Measurements from ENCODE around the gene NUP210L. TPM values are rescaled to one million over a fixed set of nuclear protein-coding genes. Genes with fewer than 3 reads are reported as not detected.

NUP210L gene
- total and polyA plus RNA-seq, 2 of the 13 experiments (the other 11 are each of a cell fraction or from before 2014, with no cell fraction given): not detected

- ChIA-PET CTCF (ENCODE audit: low intra/inter-chr PET ratio, low total read pairs) (no interaction called here), POLR2A (interaction anchor here (0.8 to 2.3 kb wide), 3 partner anchors 28 to 194 kb away, joined by 3 to 12 read pairs (median 4); partner anchors contain the start of gene UBAP2L)
- intact Hi-C loops (cut with micrococcal nuclease; ENCODE audit: unreplicated experiment) (loop anchor here (10.0 kb wide), 1 partner anchor 143 kb away; no protein-coding TSS in a partner anchor), in situ Hi-C loops (cut with HindIII; ENCODE audit: extremely low pct_ligation_motif_present, low pct_unique_long_range_greater_than_20kb) (no loop called here)
- Histone ChIP-seq H3K27ac (ENCODE audit: extremely low read length, insufficient read depth, low read length) (no peak within 1 kb of the TSS), H3K36me3 (replicated peaks in 1 of 2; ENCODE audit: control insufficient read depth in 1 of 2, insufficient read depth in 2 of 2, low read length in 2 of 2) (no peaks in the 10 kb centered on the region), H4K20me1 (ENCODE audit: insufficient read depth, low read length) (no peaks in the 10 kb centered on the region), H3K27me3 (ENCODE audit: control insufficient read depth in 1 of 2, insufficient read depth in 2 of 2, low read length in 2 of 2) (peaks cover 0 to 12% of the 10 kb centered on the region in 2 experiments; a peak in 3 of 5 replicates), H3K9me3 (ENCODE audit: low read length) (no peaks in the 10 kb centered on the region), H3K4me1 (ENCODE audit: insufficient read depth, low read length) (peaks cover 56% of the 10 kb centered on the region), H3K9ac (ENCODE audit: insufficient read depth, low read depth, low read length) (no peak within 1 kb of the TSS), H3K4me3 (replicated peaks in 1 of 3; ENCODE audit: insufficient read depth in 1 of 3, low read depth in 2 of 3, low read length in 3 of 3) (no peak within 1 kb of the TSS), H3K79me2 (ENCODE audit: insufficient read depth, low read length) (no peaks in the 10 kb centered on the region), H2AFZ (ENCODE audit: low read length) (no peak within 1 kb of the TSS), H3K4me2 (ENCODE audit: low read depth, low read length) (no peak within 1 kb of the TSS)
- no TSS peak for BruUV-seq (replicated peaks)
- TF ChIP-seq MAZ (IDR thresholded peaks at IDR 0.05; ENCODE audit: borderline replicate concordance, low read depth, low read length): no peak
- TF ChIP-seq MAZ (CRISPR knock-in tag; IDR thresholded peaks at IDR 0.05; ENCODE audit: low read depth): no peak
- TF ChIP-seq ZNF781 (CRISPR knock-in tag; IDR thresholded peaks at IDR 0.05; ENCODE audit: borderline replicate concordance, not compliant biosample characterization): no peak
- TF ChIP-seq SOX13 (IDR thresholded peaks at IDR 0.05): no peak
- TF ChIP-seq SOX13 (CRISPR knock-in tag; conservative IDR thresholded peaks at IDR 0.05 in 1 of 2, IDR thresholded peaks at IDR 0.05 in 1 of 2): peak in 1 of 2 experiments; percentile 63; a peak in 2 of 4 replicates
- no peak for TF ChIP-seq ZC3H4 (CRISPR knock-in tag; IDR thresholded peaks at IDR 0.05; ENCODE audit: borderline replicate concordance)
- no peak for TF ChIP-seq FOSL1 (CRISPR knock-in tag; IDR thresholded peaks at IDR 0.05; ENCODE audit: borderline replicate concordance)
- TF ChIP-seq BCLAF1 (IDR thresholded peaks at IDR 0.05): no peak
- no peak for TF ChIP-seq ZNF512B (CRISPR knock-in tag; IDR thresholded peaks at IDR 0.05; ENCODE audit: borderline replicate concordance)
- FAIRE-seq: no peak
- no peak for ATAC-seq
- 30% methylated on average over 1 of the region's 1 CpG for WGBS (ENCODE audit: low lambda C conversion rate)
- DNase-seq (ENCODE audit: low spot score): no peak
Observed at GRCh38 chr1:154191990-154192461, 37.2 kb upstream of the NUP210L start, which contains the start of gene TPM3. TSS of gene TPM3 (minus strand) at chr1:154192100. CDS start at chr1:154192018, 82 bp downstream.

All from HepG2 (cell line).